ENCODE measurements around the gene PAGE1. TPM values are rescaled to one million over a fixed set of nuclear protein-coding genes. Genes with fewer than 3 reads are reported as not detected.
"Not testable (repeated sequence)": the region's sequence is repeated elsewhere in the genome, so short reads cannot be mapped to it uniquely, and the experiment has no call there.

PAGE1 gene
- total RNA-seq = not detected
- long read RNA-seq, donor 1 = 0 reads
- long read RNA-seq, donor 2 = 0 reads

- H3K4me3 ChIP-seq = no peak within 1 kb of the TSS
- TF ChIP-seq CTCF (IDR thresholded peaks at IDR 0.05) = no peak
- no peaks in the 10 kb centered on the region for H3K9me3 ChIP-seq
- no peaks in the 10 kb centered on the region for H3K36me3 ChIP-seq (ENCODE audit: low read depth)
- ATAC-seq = no peak
- DNase-seq = peak in 1 of 3 donors; percentile 40
- intact Hi-C loops (cut with DNase I, micrococcal nuclease) = no loop called here
- no peaks in the 10 kb centered on the region for H3K4me1 ChIP-seq (ENCODE audit: low read depth)
Observed at GRCh38 chrX:49695276-49696180, at the start of gene PAGE1. Gene PAGE1 (minus strand): TSS chrX:49695984. CDS start chrX:49694770, 1,214 bp downstream.

- H3K9me3 ChIP-seq; H3K36me3 ChIP-seq (ENCODE audit: low read depth); ATAC-seq; DNase-seq; H3K4me3 ChIP-seq; intact Hi-C loops (cut with DNase I, micrococcal nuclease); H3K4me1 ChIP-seq (ENCODE audit: low read depth): not testable (repeated sequence)
Observed at GRCh38 chrX:49741501-49741900, 45.7 kb upstream of the PAGE1 start.

GRCh38 chrX:49727847-49728246, 32.1 kb upstream of the PAGE1 start:
- ATAC-seq (no peak), DNase-seq (no peak)
- Histone ChIP-seq H3K9me3 (no peaks in the 10 kb centered on the region), H3K4me3 (no peak overlapping the region), H3K36me3 (ENCODE audit: low read depth) (no peaks in the 10 kb centered on the region), H3K4me1 (ENCODE audit: low read depth) (no peaks in the 10 kb centered on the region)
- intact Hi-C loops (cut with DNase I, micrococcal nuclease) = loop anchor here in 1 of 2 donors (10.0 kb wide), 1 partner anchor 63 kb away; no protein-coding TSS in a partner anchor
- TF ChIP-seq CTCF (IDR thresholded peaks at IDR 0.05) = no peak

- DNase-seq = no peak
- TF ChIP-seq CTCF (IDR thresholded peaks at IDR 0.05) = no peak
- no peak for ATAC-seq
- no peaks in the 10 kb centered on the region for H3K9me3 ChIP-seq
- H3K4me1 ChIP-seq (ENCODE audit: low read depth) = no peaks in the 10 kb centered on the region
- H3K4me3 ChIP-seq = no peak overlapping the region
- no peaks in the 10 kb centered on the region for H3K36me3 ChIP-seq (ENCODE audit: low read depth)
- intact Hi-C loops (cut with DNase I, micrococcal nuclease) = loop anchor here in 1 of 2 donors (10.0 kb wide), 1 partner anchor 62 kb away; no protein-coding TSS in a partner anchor
Observed at GRCh38 chrX:49726966-49727365, 31.2 kb upstream of the PAGE1 start.

GRCh38 chrX:49725923-49726904, 30.4 kb upstream of the PAGE1 start:
- no peak overlapping the region for H3K4me3 ChIP-seq
- H3K36me3 ChIP-seq (ENCODE audit: low read depth) = no peaks in the 10 kb centered on the region
- H3K9me3 ChIP-seq = no peaks in the 10 kb centered on the region
- DNase-seq = no peak
- TF ChIP-seq CTCF (IDR thresholded peaks at IDR 0.05) = no peak
- ATAC-seq = no peak
- intact Hi-C loops (cut with DNase I, micrococcal nuclease) = loop anchor here in 1 of 2 donors (10.0 kb wide), 1 partner anchor 61 kb away; no protein-coding TSS in a partner anchor
- H3K4me1 ChIP-seq (ENCODE audit: low read depth) = no peaks in the 10 kb centered on the region

All from mucosa of descending colon (tissue), 3 donors.